ENCODE results near the gene TMEM132A. TPM values are rescaled to one million over a fixed set of nuclear protein-coding genes. Genes with fewer than 3 reads are reported as not detected.

The TMEM132A gene
- total and polyA plus RNA-seq, 2 of the 13 experiments (the other 11 are each of a cell fraction or from before 2014, with no cell fraction given) = 11.1 to 32.9 TPM

GRCh38 chr11:60934124-60934789 lies 10.0 kb downstream of the TMEM132A start (continued):
- TF ChIP-seq SUZ12 (IDR thresholded peaks at IDR 0.05; ENCODE audit: low read depth, low read length) = no peak
- no peak for TF ChIP-seq PRDM4 (CRISPR knock-in tag; IDR thresholded peaks at IDR 0.05; ENCODE audit: borderline replicate concordance)
- TF ChIP-seq ZNF326 (CRISPR knock-in tag; IDR thresholded peaks at IDR 0.05; ENCODE audit: borderline replicate concordance) = no peak

GRCh38 chr11:60934790-60935605 lies 10.7 kb downstream of the TMEM132A start:
- CTCF ChIA-PET (ENCODE audit: low intra/inter-chr PET ratio, low total read pairs) = no interaction called here
- POLR2A ChIA-PET = no interaction called here
- DNase-seq (ENCODE audit: low spot score) = no peak
- Histone ChIP-seq H2AFZ (ENCODE audit: low read length) (no peak overlapping the region), H3K4me3 (replicated peaks in 1 of 3; ENCODE audit: insufficient read depth in 1 of 3, low read depth in 2 of 3, low read length in 3 of 3) (no peak overlapping the region), H3K9ac (ENCODE audit: insufficient read depth, low read depth, low read length) (no peak overlapping the region), H3K79me2 (ENCODE audit: insufficient read depth, low read length) (no peaks in the 10 kb centered on the region), H3K36me3 (replicated peaks in 1 of 2; ENCODE audit: control insufficient read depth in 1 of 2, insufficient read depth in 2 of 2, low read length in 2 of 2) (peaks cover 2 to 3% of the 10 kb centered on the region in 2 experiments; a peak in 3 of 5 replicates), H3K27ac (ENCODE audit: extremely low read length, insufficient read depth, low read length) (no peak overlapping the region), H3K4me1 (ENCODE audit: insufficient read depth, low read length) (peaks cover under 1% of the 10 kb centered on the region), H3K27me3 (ENCODE audit: control insufficient read depth in 1 of 2, insufficient read depth in 2 of 2, low read length in 2 of 2) (no peaks in the 10 kb centered on the region; a peak in 1 of 5 replicates), H3K9me3 (ENCODE audit: low read length) (no peaks in the 10 kb centered on the region), H4K20me1 (ENCODE audit: insufficient read depth, low read length) (no peaks in the 10 kb centered on the region), H3K4me2 (ENCODE audit: low read depth, low read length) (no peak overlapping the region)
- in situ Hi-C loops (cut with HindIII; ENCODE audit: extremely low pct_ligation_motif_present, low pct_unique_long_range_greater_than_20kb) (no loop called here), intact Hi-C loops (cut with micrococcal nuclease; ENCODE audit: unreplicated experiment) (no loop called here)
- BruUV-seq (replicated peaks) = no TSS peak
- TF ChIP-seq ZNF496 (CRISPR knock-in tag; IDR thresholded peaks at IDR 0.05; ENCODE audit: insufficient replicate concordance) = no peak
- TF ChIP-seq ZBTB40 (IDR thresholded peaks at IDR 0.05) = no peak
- TF ChIP-seq ZBTB40 (CRISPR knock-in tag; IDR thresholded peaks at IDR 0.05) = no peak
- TF ChIP-seq CBX5 (CRISPR knock-in tag; IDR thresholded peaks at IDR 0.05; ENCODE audit: borderline replicate concordance) = no peak
- no peak for TF ChIP-seq DNMT1 (CRISPR knock-in tag; IDR thresholded peaks at IDR 0.05)
- TF ChIP-seq IRX3 (CRISPR knock-in tag; IDR thresholded peaks at IDR 0.05; ENCODE audit: borderline replicate concordance, low read depth) = no peak
- 82% methylated on average over 12 of the region's 21 CpGs for WGBS (ENCODE audit: low lambda C conversion rate)
- no peak for FAIRE-seq
- no peak for ATAC-seq
